GM19397 (cell line): ENCODE measurements around the gene COLEC11.

ENCODE experiments used
- ATAC-seq: cut with Tn5 transposase; IDR thresholded peaks from one replicate; pipeline ENCODE4 v1.9.1; 2021; ENCODE audit warnings: mild to moderate bottlenecking, moderate library complexity; ENCODE audit not compliant: unreplicated experiment

Gene COLEC11

GRCh38 chr2:3584608-3585260, 10.2 kb upstream of the COLEC11 start:
- no peak for ATAC-seq

- no peak for ATAC-seq
Observed at GRCh38 chr2:3585261-3586109, 9.4 kb upstream of the COLEC11 start.

DNA sequence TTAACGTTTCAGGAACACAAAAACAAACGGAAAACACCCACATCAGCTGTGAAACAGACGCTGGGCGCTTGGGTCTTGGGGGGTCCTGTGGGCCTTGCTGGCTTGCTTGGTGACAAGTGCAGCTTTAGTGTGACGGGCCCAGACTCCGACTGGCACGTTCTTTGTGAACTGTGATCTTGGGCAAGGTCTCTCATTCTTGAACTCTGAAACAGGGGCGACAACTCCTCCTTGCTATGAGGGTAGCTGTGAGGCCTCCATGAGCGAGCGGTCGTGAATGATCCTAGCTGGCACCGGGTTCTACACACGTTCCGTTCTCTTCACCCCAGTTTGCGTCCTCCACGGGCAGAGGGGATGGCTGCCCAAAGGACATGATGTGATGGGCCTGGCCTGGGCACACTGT, 8.7 kb upstream of the COLEC11 start:
- ATAC-seq = no peak

- ATAC-seq = no peak
Observed at GRCh38 chr2:3587021-3587420, 7.9 kb upstream of the COLEC11 start.

DNA sequence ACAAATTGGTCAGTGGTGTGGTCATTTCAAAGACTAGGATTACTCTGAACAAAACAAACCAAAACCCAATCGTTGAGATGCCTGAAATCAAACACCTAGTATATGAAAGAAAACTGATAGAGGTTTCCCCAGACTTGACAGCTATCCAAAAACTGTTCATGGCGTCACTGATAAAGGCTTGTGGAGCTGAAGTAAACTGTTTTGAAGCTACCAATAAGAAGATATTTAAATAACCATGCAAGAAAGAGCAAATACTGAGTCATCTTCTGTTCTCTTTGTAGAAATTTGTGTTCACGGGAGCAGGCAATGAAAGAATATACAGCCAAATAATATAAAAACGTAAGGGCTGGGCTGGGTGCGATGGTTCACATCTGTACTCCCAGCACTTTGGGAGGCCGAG, 7.5 kb upstream of the COLEC11 start:
- ATAC-seq = no peak

- ATAC-seq = no peak
Observed at GRCh38 chr2:3588084-3588483, 6.8 kb upstream of the COLEC11 start.

DNA sequence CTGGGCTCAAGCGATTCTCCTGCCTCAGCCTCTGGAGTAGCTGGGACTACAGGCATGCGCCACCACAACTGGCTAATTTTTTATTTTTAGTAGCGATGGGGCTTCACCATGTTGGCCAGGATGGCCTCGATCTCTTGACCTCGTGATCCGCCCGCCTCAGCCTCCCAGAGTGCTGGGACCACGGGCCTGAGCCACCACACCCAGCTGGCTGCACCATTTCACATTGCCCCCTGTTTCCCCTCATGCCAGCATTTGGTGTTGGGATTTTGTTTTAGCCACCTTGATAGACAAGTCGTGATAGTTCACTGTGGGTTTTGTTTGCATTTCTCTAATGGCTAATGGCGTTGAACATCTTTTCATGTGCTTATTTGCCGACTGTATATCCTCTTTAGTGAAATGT, 5.8 kb upstream of the COLEC11 start:
- ATAC-seq = no peak

DNA sequence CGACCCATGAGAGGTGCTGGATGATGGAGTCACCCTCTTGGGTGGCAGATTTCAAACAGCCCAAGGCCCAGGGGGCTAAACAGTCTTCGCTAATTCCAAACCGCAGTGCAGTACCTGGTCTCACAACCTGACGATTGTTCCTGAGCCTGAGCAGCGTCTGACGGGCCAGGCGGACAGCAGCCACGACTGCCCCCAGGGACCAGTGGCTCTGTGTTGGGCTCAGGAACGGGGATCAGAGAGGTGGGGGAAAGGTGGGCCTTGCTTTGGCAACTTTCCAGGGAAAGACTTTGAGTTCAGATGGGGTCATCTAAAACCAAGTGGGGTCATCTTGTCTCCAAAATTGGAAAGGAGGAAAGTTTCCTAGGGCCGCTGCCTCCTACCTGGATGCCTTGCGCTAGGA, 492 bp downstream of the COLEC11 start:
- no peak for ATAC-seq

DNA sequence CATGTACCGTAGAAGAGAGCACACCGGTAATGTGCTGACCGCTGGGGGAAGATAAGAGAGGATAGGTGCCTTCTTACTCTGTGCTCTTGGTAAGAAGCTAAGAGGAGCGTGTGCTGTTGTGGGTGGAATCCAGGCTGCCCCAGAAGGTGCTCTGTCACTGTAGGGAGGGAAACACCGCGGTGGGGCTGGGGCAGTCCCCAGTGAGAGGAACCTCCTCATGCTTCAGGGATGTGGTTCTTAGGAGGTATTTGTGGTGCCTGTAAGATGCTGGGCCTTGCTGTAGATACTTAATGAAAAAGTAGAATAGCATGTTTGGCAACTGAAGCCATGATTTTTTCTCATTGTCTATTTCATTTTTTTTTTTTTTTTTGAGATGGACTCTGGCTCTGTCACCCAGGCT, 1.1 kb downstream of the COLEC11 start:
- ATAC-seq = peak; percentile 83

- no peak for ATAC-seq
Observed at GRCh38 chr2:3596901-3597417, 2.0 kb downstream of the COLEC11 start.

GRCh38 chr2:3597567-3597966, 2.7 kb downstream of the COLEC11 start:
- no peak for ATAC-seq

- ATAC-seq = no peak
Observed at GRCh38 chr2:3598197-3598910, 3.4 kb downstream of the COLEC11 start.

- ATAC-seq = no peak
Observed at GRCh38 chr2:3598912-3599854, 4.3 kb downstream of the COLEC11 start.

DNA sequence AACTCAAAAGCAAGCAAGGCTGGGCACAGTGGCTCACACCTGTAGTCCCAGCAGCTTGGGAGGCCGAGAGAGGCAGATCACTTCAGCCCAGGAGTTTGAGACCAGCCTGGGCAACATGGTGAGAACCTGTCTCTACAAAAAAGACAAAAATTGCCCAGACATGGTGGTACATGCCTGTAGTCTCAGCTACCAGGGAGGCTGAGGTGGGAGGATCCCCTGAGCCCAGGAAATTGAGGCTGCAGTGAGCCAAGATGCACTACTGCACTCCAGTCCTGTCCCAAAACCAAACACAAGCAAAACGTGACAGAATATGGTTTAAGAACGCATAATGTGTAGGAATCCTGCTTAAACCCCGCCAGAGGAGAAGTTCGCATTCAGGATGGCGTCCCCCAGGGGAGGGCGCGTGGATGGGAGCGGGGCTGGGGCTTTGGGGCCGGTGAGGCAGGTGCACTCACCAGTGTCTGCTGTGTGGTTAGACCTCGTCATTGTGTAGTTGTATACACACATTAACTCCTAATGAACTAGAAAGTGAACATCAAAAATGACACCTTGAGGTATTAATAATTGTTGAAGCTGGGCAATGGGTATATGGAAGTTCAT, 5.4 kb downstream of the COLEC11 start:
- no peak for ATAC-seq

DNA sequence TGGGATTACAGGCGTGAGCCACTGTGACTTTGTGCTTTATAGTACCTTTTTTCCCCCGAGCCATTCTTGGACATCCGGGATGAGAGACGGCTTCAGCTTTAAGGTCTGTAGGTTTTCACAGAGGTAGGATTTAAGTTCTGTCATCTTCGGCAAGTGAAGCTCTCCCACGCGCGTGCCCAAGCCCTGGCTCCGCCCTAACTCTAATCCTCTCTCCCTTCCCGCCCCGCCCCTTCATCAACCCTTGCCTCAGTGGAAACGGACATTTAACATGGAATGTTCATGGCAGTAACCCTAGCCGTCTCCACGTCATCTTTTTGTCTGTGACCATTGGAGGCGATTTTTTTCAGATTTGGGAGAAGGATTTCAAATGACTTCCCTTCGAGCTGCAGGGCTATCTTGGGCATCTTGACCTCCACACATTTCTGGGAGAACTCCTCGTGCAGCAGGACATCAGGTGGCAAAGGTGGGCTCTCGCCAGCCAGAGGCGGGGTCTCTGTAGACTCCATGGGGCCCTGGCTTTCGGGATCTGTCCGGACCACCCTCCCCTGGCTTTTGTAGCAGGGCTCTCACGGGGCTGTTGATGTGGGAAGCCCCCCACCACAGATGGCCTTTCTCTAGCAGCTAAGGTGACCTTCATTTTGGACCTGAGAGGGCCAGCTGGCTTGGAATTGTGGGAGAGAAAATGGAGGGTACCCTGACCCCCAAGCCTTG, 6.8 kb downstream of the COLEC11 start:
- no peak for ATAC-seq

DNA sequence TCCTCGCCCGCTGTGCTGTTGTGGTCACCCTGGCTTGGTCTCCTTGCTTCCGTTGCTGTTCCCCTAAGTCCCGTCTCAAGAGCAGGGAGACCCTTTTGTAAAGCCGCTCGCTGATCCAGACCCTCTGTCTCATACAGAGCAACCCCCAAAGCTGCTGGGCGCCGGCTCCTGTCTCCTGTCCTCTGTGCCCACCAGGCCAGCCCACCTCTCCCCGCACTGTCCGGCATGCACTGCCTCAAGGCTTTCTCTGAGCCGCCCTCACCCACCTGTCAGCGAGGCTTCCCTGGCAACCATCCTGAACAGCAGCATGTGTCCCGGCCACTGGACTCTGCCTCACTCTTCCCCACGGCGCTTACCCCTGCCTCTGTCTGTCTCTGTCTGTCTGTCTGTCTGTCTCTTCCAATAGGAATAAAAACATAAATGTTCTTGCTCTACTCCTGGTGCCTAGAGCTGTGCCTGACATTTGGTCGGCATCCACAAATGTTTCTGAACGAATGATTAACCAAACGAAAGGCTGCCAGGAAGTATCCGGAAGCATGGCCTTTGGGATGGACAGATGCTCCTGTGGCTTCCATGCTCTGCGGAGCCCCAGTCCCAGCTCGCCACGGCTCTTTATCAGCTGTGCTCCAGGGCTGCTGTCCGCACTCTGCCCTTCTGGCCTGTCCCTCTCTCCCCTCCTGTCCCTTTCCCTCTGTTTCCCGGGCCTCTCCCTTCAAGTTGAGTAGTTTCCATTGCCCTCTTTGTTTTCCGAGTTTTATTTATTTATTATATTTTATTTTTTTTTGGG, 7.8 kb downstream of the COLEC11 start:
- no peak for ATAC-seq

DNA sequence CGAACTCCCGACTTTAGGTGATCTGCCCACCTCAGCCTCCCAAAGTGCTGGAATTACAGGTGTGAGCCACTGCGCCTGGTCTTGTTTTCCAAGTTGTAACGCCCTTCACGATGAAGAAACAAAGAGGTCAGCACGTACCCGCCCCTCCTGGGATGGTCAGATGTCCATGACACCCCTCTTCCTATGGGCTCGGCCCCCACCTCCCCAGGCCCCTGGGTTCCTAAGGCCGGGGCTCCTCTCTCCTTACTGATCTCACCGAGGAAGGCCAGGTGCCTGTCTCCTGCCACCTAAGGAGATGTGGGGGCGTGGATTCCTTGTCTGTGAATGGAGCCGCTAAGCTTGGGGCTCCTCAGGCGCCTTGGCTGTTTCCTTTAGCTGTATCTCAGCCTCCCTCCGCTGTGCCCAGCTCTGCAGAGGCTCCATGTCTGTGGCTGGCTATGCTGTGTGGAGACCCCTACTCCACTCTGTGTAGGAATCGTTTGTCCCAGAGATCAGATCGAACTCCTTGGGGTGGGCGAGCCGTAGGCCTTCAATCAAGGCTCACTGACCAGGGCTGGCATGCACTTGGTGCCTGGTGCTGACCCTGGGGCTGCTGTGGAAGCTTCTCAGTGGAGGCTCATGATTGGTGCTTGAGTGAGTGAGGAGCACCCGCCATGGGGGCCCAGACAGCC, 8.8 kb downstream of the COLEC11 start:
- ATAC-seq = no peak

- ATAC-seq = no peak
Observed at GRCh38 chr2:3604207-3604877, 9.4 kb downstream of the COLEC11 start.
